GM19372 (cell line): ENCODE data around the gene RFFL.
"Not testable (repeated sequence)": the region's sequence is repeated elsewhere in the genome, so short reads cannot be mapped to it uniquely, and the experiment has no call there.

Experiments used
- ATAC-seq: cut with Tn5 transposase; IDR thresholded peaks from one replicate; pipeline ENCODE4 v1.9.1; 2021; ENCODE audit warnings: mild to moderate bottlenecking, low read depth, moderate library complexity; ENCODE audit not compliant: unreplicated experiment

The RFFL gene

GRCh38 chr17:35011671-35012216, 51.8 kb downstream of the RFFL start:
- ATAC-seq: no peak

- no peak for ATAC-seq
Observed at GRCh38 chr17:35010093-35010492, 53.4 kb downstream of the RFFL start.

GRCh38 chr17:35006961-35007360, 56.5 kb downstream of the RFFL start:
- ATAC-seq: no peak

- no peak for ATAC-seq
Observed at GRCh38 chr17:35006345-35006744, 57.2 kb downstream of the RFFL start.

GRCh38 chr17:35003778-35004177, 59.7 kb downstream of the RFFL start:
- ATAC-seq: no peak

- no peak for ATAC-seq
Observed at GRCh38 chr17:35002876-35003551, 60.5 kb downstream of the RFFL start.

- no peak for ATAC-seq
Observed at GRCh38 chr17:35001549-35001948, 62.0 kb downstream of the RFFL start.

GRCh38 chr17:35000965-35001364, 62.5 kb downstream of the RFFL start:
- ATAC-seq: not testable (repeated sequence)

GRCh38 chr17:34999456-34999855, 64.1 kb downstream of the RFFL start:
- no peak for ATAC-seq

- ATAC-seq: no peak
Observed at GRCh38 chr17:34998205-34998604, 65.3 kb downstream of the RFFL start.

GRCh38 chr17:34997355-34997862, 66.1 kb downstream of the RFFL start:
- ATAC-seq: no peak

GRCh38 chr17:34996422-34997285, 66.9 kb downstream of the RFFL start:
- no peak for ATAC-seq

- no peak for ATAC-seq
Observed at GRCh38 chr17:34993031-34993430, 70.5 kb downstream of the RFFL start.

GRCh38 chr17:34991606-34992005, 71.9 kb downstream of the RFFL start:
- no peak for ATAC-seq

GRCh38 chr17:34990921-34991365, 72.6 kb downstream of the RFFL start:
- no peak for ATAC-seq

GRCh38 chr17:34989473-34989872, 74.0 kb downstream of the RFFL start:
- ATAC-seq: no peak

- ATAC-seq: no peak
Observed at GRCh38 chr17:34988644-34989043, 74.9 kb downstream of the RFFL start.

GRCh38 chr17:34987232-34987631, 76.3 kb downstream of the RFFL start:
- ATAC-seq: no peak

- ATAC-seq: no peak
Observed at GRCh38 chr17:34981538-34982241, 81.8 kb downstream of the RFFL start.

GRCh38 chr17:34980681-34981537, 82.6 kb downstream of the RFFL start:
- ATAC-seq: peak; percentile 73
